ENCODE data around the gene FYN. TPM values are rescaled to one million over a fixed set of nuclear protein-coding genes. Genes with fewer than 3 reads are reported as not detected.

Gene FYN
- total and polyA plus RNA-seq, 4 donors: 11.2 to 28.3 (median 19.7) TPM

GRCh38 chr6:111724505-111724904 lies 148.7 kb downstream of the FYN start:
- Histone ChIP-seq H3K27ac (ENCODE audit: low read depth in 1 of 2, low read length in 2 of 2) (no peak overlapping the region), H3K9me3 (ENCODE audit: control insufficient read depth in 4 of 4, low read length in 3 of 4) (no peaks in the 10 kb centered on the region), H3K36me3 (ENCODE audit: control insufficient read depth in 4 of 4, insufficient read depth in 3 of 4, low read depth in 1 of 4, low read length in 3 of 4) (no peaks in the 10 kb centered on the region), H3K4me1 (ENCODE audit: control insufficient read depth in 4 of 4, insufficient read depth in 4 of 4, low read length in 3 of 4) (peaks cover 3 to 9% (median 8%) of the 10 kb centered on the region in 4 donors), H3K4me3 (ENCODE audit: low read depth in 1 of 3, low read length in 3 of 3) (no peak overlapping the region), H3K9ac (ENCODE audit: low read depth in 1 of 2, low read length in 2 of 2) (no peak overlapping the region), H3K27me3 (ENCODE audit: control insufficient read depth in 4 of 4, insufficient read depth in 4 of 4, low read length in 3 of 4) (no peaks in the 10 kb centered on the region)
- DNase-seq (ENCODE audit: low spot score): no peak
- WGBS: 57% methylated on average over 3 of the region's 3 CpGs
- TF ChIP-seq RAD21 (IDR thresholded peaks at IDR 0.05) (peak in 1 of 2 donors; percentile 5), RXRA (IDR thresholded peaks at IDR 0.05) (no peak), HNF4G (IDR thresholded peaks at IDR 0.05) (no peak), SP1 (IDR thresholded peaks at IDR 0.05) (no peak), TAF1 (conservative IDR thresholded peaks at IDR 0.05) (no peak), ATF3 (IDR thresholded peaks at IDR 0.05) (no peak), JUND (IDR thresholded peaks at IDR 0.05) (no peak), EGR1 (IDR thresholded peaks at IDR 0.05; ENCODE audit: low read depth in 2 of 2) (no peak)

GRCh38 chr6:111724039-111724438 lies 149.2 kb downstream of the FYN start:
- peaks cover 3 to 9% (median 8%) of the 10 kb centered on the region in 4 donors for H3K4me1 ChIP-seq (ENCODE audit: control insufficient read depth in 4 of 4, insufficient read depth in 4 of 4, low read length in 3 of 4)
- no peak overlapping the region for H3K9ac ChIP-seq (ENCODE audit: low read depth in 1 of 2, low read length in 2 of 2)
- no peak overlapping the region for H3K4me3 ChIP-seq (ENCODE audit: low read depth in 1 of 3, low read length in 3 of 3)
- H3K9me3 ChIP-seq (ENCODE audit: control insufficient read depth in 4 of 4, low read length in 3 of 4): no peaks in the 10 kb centered on the region
- no peak overlapping the region for H3K27ac ChIP-seq (ENCODE audit: low read depth in 1 of 2, low read length in 2 of 2)
- TF ChIP-seq YY1 (IDR thresholded peaks at IDR 0.05) (no peak), ATF3 (IDR thresholded peaks at IDR 0.05) (no peak), GABPA (IDR thresholded peaks at IDR 0.05 in 1 of 2, conservative IDR thresholded peaks at IDR 0.05 in 1 of 2) (no peak), FOXA2 (IDR thresholded peaks at IDR 0.05) (no peak), JUND (IDR thresholded peaks at IDR 0.05) (no peak), EGR1 (IDR thresholded peaks at IDR 0.05; ENCODE audit: low read depth in 2 of 2) (no peak), HNF4G (IDR thresholded peaks at IDR 0.05) (no peak)
- TF ChIP-seq, protein P1, sequence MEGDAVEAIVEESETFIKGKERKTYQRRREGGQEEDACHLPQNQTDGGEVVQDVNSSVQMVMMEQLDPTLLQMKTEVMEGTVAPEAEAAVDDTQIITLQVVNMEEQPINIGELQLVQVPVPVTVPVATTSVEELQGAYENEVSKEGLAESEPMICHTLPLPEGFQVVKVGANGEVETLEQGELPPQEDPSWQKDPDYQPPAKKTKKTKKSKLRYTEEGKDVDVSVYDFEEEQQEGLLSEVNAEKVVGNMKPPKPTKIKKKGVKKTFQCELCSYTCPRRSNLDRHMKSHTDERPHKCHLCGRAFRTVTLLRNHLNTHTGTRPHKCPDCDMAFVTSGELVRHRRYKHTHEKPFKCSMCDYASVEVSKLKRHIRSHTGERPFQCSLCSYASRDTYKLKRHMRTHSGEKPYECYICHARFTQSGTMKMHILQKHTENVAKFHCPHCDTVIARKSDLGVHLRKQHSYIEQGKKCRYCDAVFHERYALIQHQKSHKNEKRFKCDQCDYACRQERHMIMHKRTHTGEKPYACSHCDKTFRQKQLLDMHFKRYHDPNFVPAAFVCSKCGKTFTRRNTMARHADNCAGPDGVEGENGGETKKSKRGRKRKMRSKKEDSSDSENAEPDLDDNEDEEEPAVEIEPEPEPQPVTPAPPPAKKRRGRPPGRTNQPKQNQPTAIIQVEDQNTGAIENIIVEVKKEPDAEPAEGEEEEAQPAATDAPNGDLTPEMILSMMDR (IDR thresholded peaks at IDR 0.05; ENCODE audit: low read depth, low read length, missing input control): no peak
- H3K36me3 ChIP-seq (ENCODE audit: control insufficient read depth in 4 of 4, insufficient read depth in 3 of 4, low read depth in 1 of 4, low read length in 3 of 4): no peaks in the 10 kb centered on the region
- 69% methylated on average over 5 of the region's 5 CpGs for WGBS
- no peak for DNase-seq (ENCODE audit: low spot score)
- no peaks in the 10 kb centered on the region for H3K27me3 ChIP-seq (ENCODE audit: control insufficient read depth in 4 of 4, insufficient read depth in 4 of 4, low read length in 3 of 4)

GRCh38 chr6:111723412-111723970 lies 149.8 kb downstream of the FYN start:
- no peak for DNase-seq (ENCODE audit: low spot score)
- 92% methylated on average over 7 of the region's 7 CpGs for WGBS
- no peaks in the 10 kb centered on the region for H3K9me3 ChIP-seq (ENCODE audit: control insufficient read depth in 4 of 4, low read length in 3 of 4)
- no peak overlapping the region for H3K9ac ChIP-seq (ENCODE audit: low read depth in 1 of 2, low read length in 2 of 2)
- no peak overlapping the region for H3K27ac ChIP-seq (ENCODE audit: low read depth in 1 of 2, low read length in 2 of 2)
- no peak overlapping the region for H3K4me3 ChIP-seq (ENCODE audit: low read depth in 1 of 3, low read length in 3 of 3)
- no peaks in the 10 kb centered on the region for H3K36me3 ChIP-seq (ENCODE audit: control insufficient read depth in 4 of 4, insufficient read depth in 3 of 4, low read depth in 1 of 4, low read length in 3 of 4)
- no peaks in the 10 kb centered on the region for H3K27me3 ChIP-seq (ENCODE audit: control insufficient read depth in 4 of 4, insufficient read depth in 4 of 4, low read length in 3 of 4)
- peaks cover 3 to 9% (median 8%) of the 10 kb centered on the region in 4 donors for H3K4me1 ChIP-seq (ENCODE audit: control insufficient read depth in 4 of 4, insufficient read depth in 4 of 4, low read length in 3 of 4)
- TF ChIP-seq HNF4A (conservative IDR thresholded peaks at IDR 0.05): no peak
- no peak for TF ChIP-seq HNF4G (IDR thresholded peaks at IDR 0.05)
- TF ChIP-seq FOXA1 (IDR thresholded peaks at IDR 0.05): no peak
- TF ChIP-seq GABPA (IDR thresholded peaks at IDR 0.05 in 1 of 2, conservative IDR thresholded peaks at IDR 0.05 in 1 of 2): no peak
- no peak for TF ChIP-seq ZBTB33 (IDR thresholded peaks at IDR 0.05)
- TF ChIP-seq JUND (IDR thresholded peaks at IDR 0.05): no peak
- TF ChIP-seq TAF1 (conservative IDR thresholded peaks at IDR 0.05): no peak
- no peak for TF ChIP-seq NR2F2 (IDR thresholded peaks at IDR 0.05)
- TF ChIP-seq, protein P2, sequence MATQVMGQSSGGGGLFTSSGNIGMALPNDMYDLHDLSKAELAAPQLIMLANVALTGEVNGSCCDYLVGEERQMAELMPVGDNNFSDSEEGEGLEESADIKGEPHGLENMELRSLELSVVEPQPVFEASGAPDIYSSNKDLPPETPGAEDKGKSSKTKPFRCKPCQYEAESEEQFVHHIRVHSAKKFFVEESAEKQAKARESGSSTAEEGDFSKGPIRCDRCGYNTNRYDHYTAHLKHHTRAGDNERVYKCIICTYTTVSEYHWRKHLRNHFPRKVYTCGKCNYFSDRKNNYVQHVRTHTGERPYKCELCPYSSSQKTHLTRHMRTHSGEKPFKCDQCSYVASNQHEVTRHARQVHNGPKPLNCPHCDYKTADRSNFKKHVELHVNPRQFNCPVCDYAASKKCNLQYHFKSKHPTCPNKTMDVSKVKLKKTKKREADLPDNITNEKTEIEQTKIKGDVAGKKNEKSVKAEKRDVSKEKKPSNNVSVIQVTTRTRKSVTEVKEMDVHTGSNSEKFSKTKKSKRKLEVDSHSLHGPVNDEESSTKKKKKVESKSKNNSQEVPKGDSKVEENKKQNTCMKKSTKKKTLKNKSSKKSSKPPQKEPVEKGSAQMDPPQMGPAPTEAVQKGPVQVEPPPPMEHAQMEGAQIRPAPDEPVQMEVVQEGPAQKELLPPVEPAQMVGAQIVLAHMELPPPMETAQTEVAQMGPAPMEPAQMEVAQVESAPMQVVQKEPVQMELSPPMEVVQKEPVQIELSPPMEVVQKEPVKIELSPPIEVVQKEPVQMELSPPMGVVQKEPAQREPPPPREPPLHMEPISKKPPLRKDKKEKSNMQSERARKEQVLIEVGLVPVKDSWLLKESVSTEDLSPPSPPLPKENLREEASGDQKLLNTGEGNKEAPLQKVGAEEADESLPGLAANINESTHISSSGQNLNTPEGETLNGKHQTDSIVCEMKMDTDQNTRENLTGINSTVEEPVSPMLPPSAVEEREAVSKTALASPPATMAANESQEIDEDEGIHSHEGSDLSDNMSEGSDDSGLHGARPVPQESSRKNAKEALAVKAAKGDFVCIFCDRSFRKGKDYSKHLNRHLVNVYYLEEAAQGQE (IDR thresholded peaks at IDR 0.05): no peak
- no peak for TF ChIP-seq RXRA (IDR thresholded peaks at IDR 0.05)
- no peak for TF ChIP-seq MAX (IDR thresholded peaks at IDR 0.05)
- TF ChIP-seq FOXA2 (IDR thresholded peaks at IDR 0.05): no peak
- no peak for TF ChIP-seq EGR1 (IDR thresholded peaks at IDR 0.05; ENCODE audit: low read depth in 2 of 2)
- no peak for TF ChIP-seq ATF3 (IDR thresholded peaks at IDR 0.05)
- no peak for TF ChIP-seq RAD21 (IDR thresholded peaks at IDR 0.05)
